HEK293 (cell line): ENCODE data around the gene BTK.

ENCODE experiments used
- BCL11B ChIP-seq: fragments of 450-650 bp; formaldehyde crosslinking; IDR thresholded peaks from 2 replicates; pipeline ENCODE4 v1.5.1; 2016; ENCODE audit warnings: low read depth, missing biosample characterization, missing genetic modification characterization
- HOXA7 ChIP-seq: sonication (generic); formaldehyde crosslinking; IDR thresholded peaks from 2 replicates; pipeline ENCODE4 v1.8.1; 2022; ENCODE audit warnings: missing genetic modification reagents, borderline replicate concordance
- HOXD13 ChIP-seq: sonication (generic); formaldehyde crosslinking; IDR thresholded peaks from 2 replicates; pipeline ENCODE4 v1.8.0; 2022; ENCODE audit warnings: missing genetic modification reagents, borderline replicate concordance
- OVOL3 ChIP-seq: fragments of 450-650 bp; formaldehyde crosslinking; IDR thresholded peaks from 2 replicates; pipeline ENCODE4 v1.5.1; 2016; ENCODE audit warnings: missing biosample characterization, missing genetic modification characterization
- PRDM1 ChIP-seq: fragments of 450-650 bp; formaldehyde crosslinking; IDR thresholded peaks from 2 replicates; pipeline ENCODE4; 2016; ENCODE audit warnings: missing biosample characterization, missing genetic modification characterization
- SP2 ChIP-seq: fragments of 450-650 bp; formaldehyde crosslinking; IDR thresholded peaks from 2 replicates; pipeline ENCODE4 v1.5.1; 2016; ENCODE audit warnings: missing biosample characterization, missing genetic modification characterization
- ZBTB48 ChIP-seq: fragments of 450-650 bp; formaldehyde crosslinking; IDR thresholded peaks from 2 replicates; pipeline ENCODE4 v1.5.1; 2016; ENCODE audit warnings: missing biosample characterization, missing genetic modification characterization
- ZFP37 ChIP-seq: fragments of 450-650 bp; formaldehyde crosslinking; IDR thresholded peaks from 2 replicates; pipeline ENCODE4 v1.5.1; 2016; ENCODE audit warnings: missing biosample characterization, missing genetic modification characterization
- ZNF169 ChIP-seq: fragments of 450-650 bp; formaldehyde crosslinking; IDR thresholded peaks from 2 replicates; pipeline ENCODE4 v1.5.1; 2016; ENCODE audit warnings: missing biosample characterization, missing genetic modification characterization
- ZNF19 ChIP-seq: fragments of 450-650 bp; formaldehyde crosslinking; IDR thresholded peaks from 2 replicates; pipeline ENCODE4; 2016; ENCODE audit warnings: missing biosample characterization, missing genetic modification characterization, low read depth
- ZNF211 ChIP-seq: fragments of 450-650 bp; formaldehyde crosslinking; IDR thresholded peaks from 2 replicates; pipeline ENCODE4 v1.5.1; 2016; ENCODE audit warnings: low read depth, missing biosample characterization, missing genetic modification characterization
- ZNF221 ChIP-seq: fragments of 450-650 bp; formaldehyde crosslinking; IDR thresholded peaks from 2 replicates; pipeline ENCODE4 v1.5.1; 2017; ENCODE audit warnings: missing biosample characterization, missing genetic modification characterization, borderline replicate concordance
- ZNF239 ChIP-seq: fragments of 450-650 bp; formaldehyde crosslinking; IDR thresholded peaks from 2 replicates; pipeline ENCODE4 v1.5.1; 2016; ENCODE audit warnings: missing biosample characterization, missing genetic modification characterization
- ZNF248 ChIP-seq: fragments of 450-650 bp; formaldehyde crosslinking; IDR thresholded peaks from 2 replicates; pipeline ENCODE4 v1.5.1; 2017; ENCODE audit warnings: missing biosample characterization, missing genetic modification characterization
- ZNF366 ChIP-seq: fragments of 450-650 bp; formaldehyde crosslinking; conservative IDR thresholded peaks from 2 replicates; pipeline ENCODE4 v1.5.1; 2016; ENCODE audit warnings: missing biosample characterization, missing genetic modification characterization
- ZNF571 ChIP-seq: fragments of 450-650 bp; formaldehyde crosslinking; IDR thresholded peaks from 2 replicates; pipeline ENCODE4 v1.5.0; 2017; ENCODE audit warnings: missing biosample characterization, missing genetic modification characterization
- ZNF596 ChIP-seq: fragments of 450-650 bp; IDR thresholded peaks from 2 replicates; pipeline ENCODE4 v1.5.0; 2018; ENCODE audit warnings: missing biosample characterization, mild to moderate bottlenecking, missing genetic modification characterization, moderate library complexity
- ZNF629 ChIP-seq: fragments of 450-650 bp; formaldehyde crosslinking; IDR thresholded peaks from 2 replicates; pipeline ENCODE4 v1.5.1; 2017; ENCODE audit warnings: missing biosample characterization, missing genetic modification characterization
- ZNF654 ChIP-seq: fragments of 450-650 bp; formaldehyde crosslinking; IDR thresholded peaks from 2 replicates; pipeline ENCODE4 v1.5.1; 2016; ENCODE audit warnings: low read depth, missing biosample characterization, missing genetic modification characterization
- ZNF785 ChIP-seq: fragments of 450-650 bp; formaldehyde crosslinking; IDR thresholded peaks from 2 replicates; pipeline ENCODE4 v1.5.1; 2016; ENCODE audit warnings: missing biosample characterization, missing genetic modification characterization
- ZXDB ChIP-seq: fragments of 450-650 bp; formaldehyde crosslinking; IDR thresholded peaks from 2 replicates; pipeline ENCODE4 v1.5.1; 2016; ENCODE audit warnings: missing biosample characterization, missing genetic modification characterization
- TF ChIP-seq, protein P1 (sequence below): fragments of 450-650 bp; formaldehyde crosslinking; IDR thresholded peaks from 2 replicates; pipeline ENCODE4 v1.5.1; 2016; ENCODE audit warnings: missing biosample characterization, missing genetic modification characterization
- TF ChIP-seq, protein P2 (sequence below): fragments of 450-650 bp; formaldehyde crosslinking; IDR thresholded peaks from 2 replicates; pipeline ENCODE4 v1.5.1; 2016; ENCODE audit warnings: missing biosample characterization, missing genetic modification characterization
- TF ChIP-seq, protein P3 (sequence below): fragments of 450-650 bp; formaldehyde crosslinking; IDR thresholded peaks from 2 replicates; pipeline ENCODE4 v1.5.1; 2016; ENCODE audit warnings: missing biosample characterization, missing genetic modification characterization
- TF ChIP-seq, protein P4 (sequence below): fragments of 450-650 bp; formaldehyde crosslinking; IDR thresholded peaks from 2 replicates; pipeline ENCODE4 v1.5.1; 2016; ENCODE audit warnings: missing biosample characterization, missing genetic modification characterization, low read depth
- TF ChIP-seq, protein P5 (sequence below): fragments of 450-650 bp; formaldehyde crosslinking; IDR thresholded peaks from 2 replicates; pipeline ENCODE4 v1.5.1; 2017; ENCODE audit warnings: missing biosample characterization, missing genetic modification characterization
- TF ChIP-seq, protein P6 (sequence below): fragments of 450-650 bp; formaldehyde crosslinking; conservative IDR thresholded peaks from 2 replicates; pipeline ENCODE4 v1.5.1; 2016; ENCODE audit warnings: low read depth, missing biosample characterization, missing genetic modification characterization

Gene BTK

DNA sequence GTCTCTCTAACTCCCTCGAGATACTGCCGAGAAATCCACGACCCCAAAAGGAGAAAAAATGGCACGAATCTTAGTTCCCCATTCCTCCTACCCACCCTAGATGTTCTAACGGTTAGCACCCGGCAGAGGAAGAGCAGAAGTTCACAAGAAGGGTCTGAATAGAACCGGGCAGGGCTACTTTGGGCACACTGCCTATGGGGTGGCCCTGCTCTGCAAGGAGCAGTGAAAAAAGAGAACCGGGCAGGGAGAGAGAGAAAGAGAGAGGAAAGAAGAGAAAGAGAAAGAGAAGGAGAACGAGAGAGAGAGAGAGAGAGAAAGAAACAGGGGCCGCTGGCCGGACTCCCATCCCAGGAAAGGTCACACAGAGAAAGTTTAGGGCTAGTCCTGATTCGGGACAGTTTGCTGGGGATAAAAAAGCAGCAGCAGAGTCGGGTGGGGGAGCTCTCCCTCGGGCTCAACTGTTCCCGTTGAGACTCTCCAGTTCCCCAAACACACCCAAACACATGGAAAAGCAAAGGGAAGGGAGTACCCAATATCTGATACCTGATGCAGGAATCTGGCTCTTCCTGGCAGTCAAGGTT, 21.3 kb upstream of the BTK start (continued):
- TF ChIP-seq ZXDB (tag by site-specific recombination) (no peak), ZNF169 (tag by site-specific recombination) (no peak), ZNF785 (no peak), ZFP37 (no peak), HOXA7 (CRISPR knock-in tag) (no peak), ZNF239 (tag by site-specific recombination) (no peak), ZNF596 (tag by site-specific recombination) (peak; percentile 72), ZNF221 (tag by site-specific recombination) (no peak), ZNF248 (tag by site-specific recombination) (no peak), ZBTB48 (peak; percentile 39; the same call in 1 of the 2 replicates), OVOL3 (no peak), BCL11B (tag by site-specific recombination) (no peak), ZNF629 (no peak), HOXD13 (CRISPR knock-in tag) (no peak), SP2 (tag by site-specific recombination) (no peak), ZNF19 (tag by site-specific recombination) (no peak), ZNF211 (tag by site-specific recombination) (no peak), PRDM1 (tag by site-specific recombination) (peak; percentile 92), ZNF654 (tag by site-specific recombination) (no peak), ZNF366 (tag by site-specific recombination) (peak; percentile 68), ZNF571 (tag by site-specific recombination) (no peak)
- TF ChIP-seq, protein P1, sequence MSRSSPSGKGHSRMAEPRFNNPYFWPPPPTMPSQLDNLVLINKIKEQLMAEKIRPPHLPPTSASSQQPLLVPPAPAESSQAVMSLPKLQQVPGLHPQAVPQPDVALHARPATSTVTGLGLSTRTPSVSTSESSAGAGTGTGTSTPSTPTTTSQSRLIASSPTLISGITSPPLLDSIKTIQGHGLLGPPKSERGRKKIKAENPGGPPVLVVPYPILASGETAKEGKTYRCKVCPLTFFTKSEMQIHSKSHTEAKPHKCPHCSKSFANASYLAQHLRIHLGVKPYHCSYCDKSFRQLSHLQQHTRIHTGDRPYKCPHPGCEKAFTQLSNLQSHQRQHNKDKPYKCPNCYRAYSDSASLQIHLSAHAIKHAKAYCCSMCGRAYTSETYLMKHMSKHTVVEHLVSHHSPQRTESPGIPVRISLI (tag by site-specific recombination): no peak
- TF ChIP-seq, protein P2, sequence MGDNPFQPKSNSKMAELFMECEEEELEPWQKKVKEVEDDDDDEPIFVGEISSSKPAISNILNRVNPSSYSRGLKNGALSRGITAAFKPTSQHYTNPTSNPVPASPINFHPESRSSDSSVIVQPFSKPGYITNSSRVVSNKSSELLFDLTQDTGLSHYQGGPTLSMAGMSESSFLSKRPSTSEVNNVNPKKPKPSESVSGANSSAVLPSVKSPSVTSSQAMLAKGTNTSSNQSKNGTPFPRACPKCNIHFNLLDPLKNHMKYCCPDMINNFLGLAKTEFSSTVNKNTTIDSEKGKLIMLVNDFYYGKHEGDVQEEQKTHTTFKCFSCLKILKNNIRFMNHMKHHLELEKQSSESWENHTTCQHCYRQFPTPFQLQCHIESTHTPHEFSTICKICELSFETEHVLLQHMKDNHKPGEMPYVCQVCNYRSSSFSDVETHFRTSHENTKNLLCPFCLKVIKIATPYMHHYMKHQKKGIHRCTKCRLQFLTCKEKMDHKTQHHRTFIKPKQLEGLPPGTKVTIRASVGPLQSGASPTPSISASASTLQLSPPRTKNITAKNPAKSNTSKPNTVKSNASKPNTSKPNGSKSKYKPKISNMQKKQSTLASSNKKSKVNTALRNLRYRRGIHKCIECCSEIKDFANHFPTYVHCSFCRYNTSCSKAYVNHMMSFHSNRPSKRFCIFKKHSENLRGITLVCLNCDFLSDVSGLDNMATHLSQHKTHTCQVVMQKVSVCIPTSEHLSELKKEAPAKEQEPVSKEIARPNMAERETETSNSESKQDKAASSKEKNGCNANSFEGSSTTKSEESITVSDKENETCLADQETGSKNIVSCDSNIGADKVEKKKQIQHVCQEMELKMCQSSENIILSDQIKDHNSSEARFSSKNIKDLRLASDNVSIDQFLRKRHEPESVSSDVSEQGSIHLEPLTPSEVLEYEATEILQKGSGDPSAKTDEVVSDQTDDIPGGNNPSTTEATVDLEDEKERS (tag by site-specific recombination): no peak
- TF ChIP-seq, protein P3, sequence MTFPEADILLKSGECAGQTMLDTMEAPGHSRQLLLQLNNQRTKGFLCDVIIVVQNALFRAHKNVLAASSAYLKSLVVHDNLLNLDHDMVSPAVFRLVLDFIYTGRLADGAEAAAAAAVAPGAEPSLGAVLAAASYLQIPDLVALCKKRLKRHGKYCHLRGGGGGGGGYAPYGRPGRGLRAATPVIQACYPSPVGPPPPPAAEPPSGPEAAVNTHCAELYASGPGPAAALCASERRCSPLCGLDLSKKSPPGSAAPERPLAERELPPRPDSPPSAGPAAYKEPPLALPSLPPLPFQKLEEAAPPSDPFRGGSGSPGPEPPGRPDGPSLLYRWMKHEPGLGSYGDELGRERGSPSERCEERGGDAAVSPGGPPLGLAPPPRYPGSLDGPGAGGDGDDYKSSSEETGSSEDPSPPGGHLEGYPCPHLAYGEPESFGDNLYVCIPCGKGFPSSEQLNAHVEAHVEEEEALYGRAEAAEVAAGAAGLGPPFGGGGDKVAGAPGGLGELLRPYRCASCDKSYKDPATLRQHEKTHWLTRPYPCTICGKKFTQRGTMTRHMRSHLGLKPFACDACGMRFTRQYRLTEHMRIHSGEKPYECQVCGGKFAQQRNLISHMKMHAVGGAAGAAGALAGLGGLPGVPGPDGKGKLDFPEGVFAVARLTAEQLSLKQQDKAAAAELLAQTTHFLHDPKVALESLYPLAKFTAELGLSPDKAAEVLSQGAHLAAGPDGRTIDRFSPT (tag by site-specific recombination): no peak
- TF ChIP-seq, protein P4, sequence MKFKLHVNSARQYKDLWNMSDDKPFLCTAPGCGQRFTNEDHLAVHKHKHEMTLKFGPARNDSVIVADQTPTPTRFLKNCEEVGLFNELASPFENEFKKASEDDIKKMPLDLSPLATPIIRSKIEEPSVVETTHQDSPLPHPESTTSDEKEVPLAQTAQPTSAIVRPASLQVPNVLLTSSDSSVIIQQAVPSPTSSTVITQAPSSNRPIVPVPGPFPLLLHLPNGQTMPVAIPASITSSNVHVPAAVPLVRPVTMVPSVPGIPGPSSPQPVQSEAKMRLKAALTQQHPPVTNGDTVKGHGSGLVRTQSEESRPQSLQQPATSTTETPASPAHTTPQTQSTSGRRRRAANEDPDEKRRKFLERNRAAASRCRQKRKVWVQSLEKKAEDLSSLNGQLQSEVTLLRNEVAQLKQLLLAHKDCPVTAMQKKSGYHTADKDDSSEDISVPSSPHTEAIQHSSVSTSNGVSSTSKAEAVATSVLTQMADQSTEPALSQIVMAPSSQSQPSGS (tag by site-specific recombination): no peak
- TF ChIP-seq, protein P5, sequence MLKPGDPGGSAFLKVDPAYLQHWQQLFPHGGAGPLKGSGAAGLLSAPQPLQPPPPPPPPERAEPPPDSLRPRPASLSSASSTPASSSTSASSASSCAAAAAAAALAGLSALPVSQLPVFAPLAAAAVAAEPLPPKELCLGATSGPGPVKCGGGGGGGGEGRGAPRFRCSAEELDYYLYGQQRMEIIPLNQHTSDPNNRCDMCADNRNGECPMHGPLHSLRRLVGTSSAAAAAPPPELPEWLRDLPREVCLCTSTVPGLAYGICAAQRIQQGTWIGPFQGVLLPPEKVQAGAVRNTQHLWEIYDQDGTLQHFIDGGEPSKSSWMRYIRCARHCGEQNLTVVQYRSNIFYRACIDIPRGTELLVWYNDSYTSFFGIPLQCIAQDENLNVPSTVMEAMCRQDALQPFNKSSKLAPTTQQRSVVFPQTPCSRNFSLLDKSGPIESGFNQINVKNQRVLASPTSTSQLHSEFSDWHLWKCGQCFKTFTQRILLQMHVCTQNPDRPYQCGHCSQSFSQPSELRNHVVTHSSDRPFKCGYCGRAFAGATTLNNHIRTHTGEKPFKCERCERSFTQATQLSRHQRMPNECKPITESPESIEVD: no peak
- TF ChIP-seq, protein P6, sequence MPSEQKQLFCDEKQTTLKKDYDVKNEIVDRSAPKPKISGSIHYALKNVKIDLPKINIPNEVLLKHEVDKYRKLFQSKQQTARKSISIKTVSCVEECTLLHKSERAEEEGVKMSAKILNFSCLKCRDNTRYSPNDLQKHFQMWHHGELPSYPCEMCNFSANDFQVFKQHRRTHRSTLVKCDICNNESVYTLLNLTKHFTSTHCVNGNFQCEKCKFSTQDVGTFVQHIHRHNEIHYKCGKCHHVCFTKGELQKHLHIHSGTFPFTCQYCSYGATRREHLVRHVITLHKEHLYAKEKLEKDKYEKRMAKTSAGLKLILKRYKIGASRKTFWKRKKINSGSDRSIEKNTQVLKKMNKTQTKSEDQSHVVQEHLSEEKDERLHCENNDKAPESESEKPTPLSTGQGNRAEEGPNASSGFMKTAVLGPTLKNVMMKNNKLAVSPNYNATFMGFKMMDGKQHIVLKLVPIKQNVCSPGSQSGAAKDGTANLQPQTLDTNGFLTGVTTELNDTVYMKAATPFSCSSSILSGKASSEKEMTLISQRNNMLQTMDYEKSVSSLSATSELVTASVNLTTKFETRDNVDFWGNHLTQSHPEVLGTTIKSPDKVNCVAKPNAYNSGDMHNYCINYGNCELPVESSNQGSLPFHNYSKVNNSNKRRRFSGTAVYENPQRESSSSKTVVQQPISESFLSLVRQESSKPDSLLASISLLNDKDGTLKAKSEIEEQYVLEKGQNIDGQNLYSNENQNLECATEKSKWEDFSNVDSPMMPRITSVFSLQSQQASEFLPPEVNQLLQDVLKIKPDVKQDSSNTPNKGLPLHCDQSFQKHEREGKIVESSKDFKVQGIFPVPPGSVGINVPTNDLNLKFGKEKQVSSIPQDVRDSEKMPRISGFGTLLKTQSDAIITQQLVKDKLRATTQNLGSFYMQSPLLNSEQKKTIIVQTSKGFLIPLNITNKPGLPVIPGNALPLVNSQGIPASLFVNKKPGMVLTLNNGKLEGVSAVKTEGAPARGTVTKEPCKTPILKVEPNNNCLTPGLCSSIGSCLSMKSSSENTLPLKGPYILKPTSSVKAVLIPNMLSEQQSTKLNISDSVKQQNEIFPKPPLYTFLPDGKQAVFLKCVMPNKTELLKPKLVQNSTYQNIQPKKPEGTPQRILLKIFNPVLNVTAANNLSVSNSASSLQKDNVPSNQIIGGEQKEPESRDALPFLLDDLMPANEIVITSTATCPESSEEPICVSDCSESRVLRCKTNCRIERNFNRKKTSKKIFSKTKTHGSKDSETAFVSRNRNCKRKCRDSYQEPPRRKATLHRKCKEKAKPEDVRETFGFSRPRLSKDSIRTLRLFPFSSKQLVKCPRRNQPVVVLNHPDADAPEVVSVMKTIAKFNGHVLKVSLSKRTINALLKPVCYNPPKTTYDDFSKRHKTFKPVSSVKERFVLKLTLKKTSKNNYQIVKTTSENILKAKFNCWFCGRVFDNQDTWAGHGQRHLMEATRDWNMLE (tag by site-specific recombination): no peak
